Activated gamma-delta T cell (primary cell): ENCODE data around the gene SNX8.

Experiments
- DNase-seq: peaks from one replicate; lab custom pipeline; 2025; lab: John Stamatoyannopoulos, UW

Gene SNX8

DNA sequence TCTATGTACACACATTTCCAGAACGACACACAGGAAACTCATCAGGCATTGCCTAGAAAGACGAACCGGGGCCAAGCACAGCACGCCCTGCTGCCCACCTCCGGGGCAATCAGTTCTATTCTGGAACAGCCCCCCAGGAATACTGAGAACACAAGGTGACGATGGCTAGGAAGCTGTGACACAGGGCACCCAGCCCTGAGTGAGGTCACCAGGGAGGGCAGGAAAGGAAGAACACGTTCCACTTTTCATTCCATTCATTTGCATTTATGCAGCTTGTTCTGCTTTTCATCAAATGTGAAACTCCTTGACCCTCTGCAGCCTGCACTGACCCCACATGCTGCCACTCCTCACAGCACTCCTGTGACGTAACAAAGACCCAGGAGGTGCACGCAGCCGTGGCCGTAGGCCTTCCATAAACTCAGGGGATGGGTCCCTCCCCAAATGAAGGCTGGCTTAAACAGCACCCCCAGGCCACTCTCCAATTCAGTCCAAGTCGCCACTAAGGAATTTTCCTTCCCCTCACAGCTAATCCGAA lies 110.4 kb downstream of the SNX8 start:
- no peak for DNase-seq

GRCh38 chr7:2202901-2203765 lies 111.1 kb downstream of the SNX8 start:
- no peak for DNase-seq

- DNase-seq: no peak
Measured at GRCh38 chr7:2202361-2202761, 111.9 kb downstream of the SNX8 start.
